AG08395 (cell line): ENCODE results near the gene C9orf43.
A peak's percentile ranks its signal among the peaks of the same experiment; 100 is the strongest.
"Not testable (repeated sequence)": the region's sequence is repeated elsewhere in the genome, so short reads cannot be mapped to it uniquely, and the experiment has no call there.

Experiments used
- DNase-seq: peaks from one replicate; pipeline ENCODE4 v3.0.0; 2012; ENCODE audit warnings: mixed read lengths, low spot score

Gene C9orf43

GRCh38 chr9:113410207-113410864, at the start of gene C9orf43, which contains the start of gene POLE3:
Gene C9orf43 (plus strand): TSS chr9:113410747. CDS start chr9:113413494, 2,747 bp downstream.
Gene POLE3 (minus strand): TSS chr9:113410675. CDS start chr9:113410293, 382 bp downstream.
- peak; percentile 96 for DNase-seq

GRCh38 chr9:113361304-113362018, 49.1 kb upstream of the C9orf43 start:
- DNase-seq: peak; percentile 38

- DNase-seq: no peak
These were observed 47.2 kb upstream of the C9orf43 start for GRCh38 chr9:113363336-113363735.

DNA sequence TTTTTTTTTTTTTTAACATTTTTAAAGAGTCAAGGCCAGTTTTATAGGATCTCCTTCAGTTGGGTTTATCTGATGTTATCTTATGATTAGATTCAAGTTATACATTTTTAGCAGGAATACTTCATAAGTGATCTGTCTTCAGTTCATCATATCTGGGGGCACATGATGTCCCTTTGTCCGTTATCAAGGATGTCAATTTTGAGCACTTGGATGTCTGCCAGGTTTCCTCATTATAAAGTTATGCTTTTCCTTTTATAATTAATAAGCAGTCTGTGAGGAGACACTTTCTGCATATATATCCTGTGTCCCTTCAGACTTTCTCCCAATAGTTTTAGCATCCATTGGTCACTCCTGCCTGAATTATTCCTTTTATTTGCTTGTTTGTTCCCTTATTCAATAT, 45.6 kb upstream of the C9orf43 start:
- no peak for DNase-seq

GRCh38 chr9:113365652-113366051, 44.9 kb upstream of the C9orf43 start:
- not testable (repeated sequence) for DNase-seq

DNA sequence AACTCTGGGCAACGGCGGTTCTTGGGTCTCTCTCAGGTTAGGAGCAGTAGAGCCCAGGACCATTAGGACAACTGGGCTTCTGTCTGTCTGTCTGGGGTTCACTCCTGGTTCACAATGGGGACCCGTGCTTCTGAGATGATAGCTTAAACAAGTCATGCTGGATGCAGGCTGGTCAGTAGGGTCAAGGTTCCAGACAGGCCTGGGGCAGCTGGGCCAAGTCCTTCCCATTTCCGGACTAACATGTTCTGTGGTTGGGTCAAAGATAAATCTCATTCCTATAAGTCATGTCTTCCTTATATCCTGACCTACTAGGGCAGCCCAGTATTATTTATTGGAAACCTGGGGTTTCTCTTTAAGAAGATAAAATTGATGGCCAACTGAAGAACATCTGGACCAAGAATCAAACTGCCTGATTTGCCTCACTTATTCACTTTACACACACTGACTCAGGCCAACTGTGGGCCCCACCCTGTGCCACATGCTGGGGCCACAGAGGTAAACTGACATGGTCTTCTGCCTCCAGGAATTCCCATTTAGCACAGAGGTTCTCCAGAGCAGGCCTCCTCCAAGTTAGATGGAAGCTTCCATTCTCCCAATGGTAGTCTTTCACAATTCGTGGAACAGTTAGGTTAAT, 42.1 kb upstream of the C9orf43 start:
- DNase-seq: no peak

DNA sequence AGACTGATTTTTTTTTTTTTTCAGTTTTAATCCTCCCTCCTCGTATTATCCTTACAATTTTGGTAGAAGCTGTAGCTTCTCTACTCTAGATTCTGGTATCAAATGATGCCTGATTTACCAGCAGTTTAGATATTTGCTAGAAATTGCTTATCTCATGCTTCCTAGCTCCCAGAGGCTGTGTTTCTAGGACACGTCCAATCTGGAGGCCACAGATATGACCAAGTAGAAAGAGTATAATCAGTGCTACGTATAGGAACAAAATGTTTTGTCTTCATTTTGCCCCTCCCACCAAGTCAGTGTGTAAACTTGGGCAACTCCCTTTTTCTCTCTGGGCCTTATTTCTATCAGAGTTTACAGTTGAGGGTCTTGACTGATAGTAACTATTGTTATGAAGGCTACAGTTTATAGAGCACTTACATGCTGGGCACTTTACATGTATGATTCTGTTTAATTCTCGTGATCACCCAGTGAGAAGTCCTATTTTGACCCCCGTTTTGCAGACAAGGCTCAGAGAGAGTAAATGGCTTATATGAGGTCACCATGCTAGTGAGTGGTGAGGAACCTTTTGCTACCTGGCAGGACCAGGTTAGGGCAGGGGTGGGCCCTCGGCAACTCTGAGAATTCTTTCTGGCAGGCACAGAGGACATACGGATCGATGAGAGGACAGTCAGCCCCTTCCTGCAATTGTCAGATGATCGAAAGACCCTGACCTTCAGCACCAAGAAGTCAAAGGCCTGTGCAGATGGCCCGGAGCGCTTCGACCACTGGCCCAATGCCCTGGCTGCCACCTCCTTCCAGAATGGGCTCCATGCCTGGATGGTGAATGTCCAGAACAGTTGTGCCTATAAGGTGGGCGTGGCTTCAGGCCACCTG, 41.3 kb upstream of the C9orf43 start:
- DNase-seq: no peak

GRCh38 chr9:113369855-113370140, 40.7 kb upstream of the C9orf43 start:
- DNase-seq: no peak

DNA sequence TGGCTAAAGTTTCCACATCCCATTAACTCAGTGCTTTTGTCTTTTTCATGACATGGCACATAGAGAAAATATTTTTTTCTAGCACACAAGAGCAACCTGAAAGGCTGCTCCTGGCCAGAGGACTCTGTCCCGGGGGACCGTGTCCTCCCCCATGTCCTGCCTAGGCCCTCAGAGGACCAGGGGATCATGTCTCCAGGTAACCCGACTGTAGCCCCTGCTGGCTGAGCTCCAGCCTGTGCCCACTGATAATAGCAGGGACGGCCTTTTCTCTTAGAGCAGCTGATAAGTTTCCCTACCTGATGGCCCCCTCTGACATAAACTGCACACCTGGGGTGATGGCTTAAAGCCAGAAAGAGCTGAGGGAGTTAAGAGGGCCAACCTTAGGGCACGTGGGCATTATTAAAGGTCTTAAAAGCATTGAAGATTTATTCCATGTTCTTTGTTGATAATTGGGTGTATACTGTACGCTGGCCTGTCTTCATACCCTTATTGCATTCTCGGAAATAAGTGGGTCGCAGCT, 39.7 kb upstream of the C9orf43 start:
- no peak for DNase-seq

DNA sequence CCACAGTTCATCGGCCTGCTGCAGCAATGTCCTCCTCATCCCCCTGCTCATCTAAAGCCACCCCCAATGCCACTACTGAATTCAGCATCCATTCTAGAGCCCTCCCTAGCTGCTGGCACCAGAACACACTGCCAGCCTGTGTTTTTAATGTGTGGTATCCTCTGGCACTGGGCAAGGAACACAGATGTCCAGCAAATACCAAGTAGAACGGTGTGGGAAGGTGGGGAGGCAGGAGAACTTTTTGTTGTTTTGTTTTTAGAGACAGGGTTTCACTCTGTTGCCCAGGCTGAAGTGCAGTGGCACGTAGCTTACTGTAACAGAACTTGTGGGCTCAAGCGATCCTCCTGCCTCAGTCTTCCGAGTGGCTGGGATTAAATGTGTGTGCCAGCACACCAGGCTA, 38.5 kb upstream of the C9orf43 start:
- no peak for DNase-seq

DNA sequence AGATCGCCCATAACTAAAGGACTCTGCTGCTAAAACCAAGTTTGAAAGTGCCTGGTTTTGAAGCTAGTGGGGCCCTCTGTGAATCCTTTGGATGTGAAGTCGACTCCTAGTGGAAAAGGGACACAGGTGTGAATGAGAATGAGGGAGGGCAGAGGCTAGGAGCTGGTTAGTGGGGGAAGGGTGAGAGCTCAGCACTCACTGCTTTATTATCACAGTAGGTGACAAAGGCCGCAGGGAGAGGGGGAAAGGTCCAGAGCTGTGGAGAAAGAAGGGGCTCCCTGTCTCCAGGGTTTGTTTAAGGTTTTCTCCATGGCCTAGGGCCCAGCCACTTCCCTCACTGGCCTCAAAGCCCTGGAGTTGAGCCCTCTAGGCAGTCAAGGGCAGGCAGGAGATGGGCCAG, 37.3 kb upstream of the C9orf43 start:
- DNase-seq: no peak

DNA sequence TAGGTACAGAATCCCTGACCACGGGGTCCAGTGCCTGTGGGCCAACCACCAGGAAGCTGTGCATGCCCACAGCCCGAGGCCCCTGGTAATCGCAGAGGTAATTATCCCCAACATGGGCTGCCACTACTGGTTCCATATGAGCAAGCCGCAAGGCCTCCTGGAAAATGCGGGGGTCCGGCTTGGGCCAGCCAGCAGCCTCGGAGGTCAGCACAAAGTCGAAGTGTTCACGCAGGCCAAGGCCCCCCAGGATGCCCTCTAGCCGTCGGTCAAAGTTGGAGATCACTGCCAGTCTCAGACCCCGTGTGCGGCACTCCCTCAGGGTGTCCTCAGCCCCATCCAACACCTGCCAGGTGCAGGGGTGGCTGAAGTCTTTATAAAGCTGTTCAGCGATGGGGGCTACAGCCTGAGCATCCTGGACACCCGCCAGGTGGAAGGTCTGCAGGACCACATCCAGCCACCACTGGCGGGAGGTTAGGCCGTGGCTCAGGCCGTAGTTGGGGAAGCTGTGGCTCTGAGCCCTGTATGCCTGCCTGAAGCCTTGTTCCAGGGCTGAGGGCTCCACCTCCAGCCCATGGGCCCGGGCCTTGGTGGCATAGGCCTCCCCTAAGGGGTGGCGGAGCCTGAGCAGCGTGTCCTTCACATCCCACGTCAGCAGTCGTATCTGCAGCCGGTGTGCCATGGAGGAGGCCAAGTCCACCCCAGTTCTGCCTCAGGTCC, 36.7 kb upstream of the C9orf43 start:
- no peak for DNase-seq

DNA sequence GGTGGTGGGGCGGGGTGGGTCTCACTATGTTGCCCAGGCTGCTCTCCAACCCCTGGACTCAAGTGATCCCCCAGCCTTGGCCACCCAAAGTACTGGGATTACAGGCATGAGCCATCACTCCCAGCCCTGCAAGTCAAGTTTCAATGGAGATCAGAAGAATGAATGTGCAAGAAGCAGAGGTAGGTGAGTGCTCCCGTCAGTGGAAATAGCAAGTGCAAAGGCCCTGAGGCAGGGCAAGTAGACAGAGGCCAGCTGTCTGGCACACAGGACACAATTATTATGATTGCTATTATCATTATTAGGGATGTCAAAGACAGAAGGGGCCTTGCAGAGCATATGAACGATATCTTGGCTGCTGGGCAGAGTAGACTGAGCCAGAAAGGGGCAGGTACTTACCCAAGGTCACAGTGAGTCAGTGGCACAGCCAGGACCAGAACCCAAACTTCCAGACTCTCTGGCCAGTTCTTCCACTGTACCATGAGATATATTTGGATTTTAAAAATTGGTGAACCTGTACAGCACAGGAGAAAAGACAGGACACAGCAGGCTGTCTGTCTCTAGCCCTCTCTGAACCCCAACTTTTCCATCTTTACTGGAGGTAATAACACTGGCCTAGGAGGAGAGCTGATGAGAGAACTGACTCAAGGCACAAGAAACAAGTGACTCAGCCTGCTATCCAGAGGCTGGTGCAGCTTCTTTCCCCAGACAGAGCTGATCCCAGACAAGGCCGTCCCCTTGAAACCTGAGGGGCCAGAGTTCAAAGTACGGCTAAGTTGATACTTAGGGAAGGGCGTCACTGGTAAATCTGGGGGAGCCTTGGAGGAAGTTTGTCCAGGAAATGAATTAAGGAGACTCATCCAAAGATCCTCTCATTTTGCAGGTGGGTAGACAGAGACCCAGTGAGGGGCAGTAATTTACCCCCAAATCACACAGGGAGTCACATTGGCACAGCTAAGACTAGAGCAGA, 35.2 kb upstream of the C9orf43 start:
- DNase-seq: no peak

DNA sequence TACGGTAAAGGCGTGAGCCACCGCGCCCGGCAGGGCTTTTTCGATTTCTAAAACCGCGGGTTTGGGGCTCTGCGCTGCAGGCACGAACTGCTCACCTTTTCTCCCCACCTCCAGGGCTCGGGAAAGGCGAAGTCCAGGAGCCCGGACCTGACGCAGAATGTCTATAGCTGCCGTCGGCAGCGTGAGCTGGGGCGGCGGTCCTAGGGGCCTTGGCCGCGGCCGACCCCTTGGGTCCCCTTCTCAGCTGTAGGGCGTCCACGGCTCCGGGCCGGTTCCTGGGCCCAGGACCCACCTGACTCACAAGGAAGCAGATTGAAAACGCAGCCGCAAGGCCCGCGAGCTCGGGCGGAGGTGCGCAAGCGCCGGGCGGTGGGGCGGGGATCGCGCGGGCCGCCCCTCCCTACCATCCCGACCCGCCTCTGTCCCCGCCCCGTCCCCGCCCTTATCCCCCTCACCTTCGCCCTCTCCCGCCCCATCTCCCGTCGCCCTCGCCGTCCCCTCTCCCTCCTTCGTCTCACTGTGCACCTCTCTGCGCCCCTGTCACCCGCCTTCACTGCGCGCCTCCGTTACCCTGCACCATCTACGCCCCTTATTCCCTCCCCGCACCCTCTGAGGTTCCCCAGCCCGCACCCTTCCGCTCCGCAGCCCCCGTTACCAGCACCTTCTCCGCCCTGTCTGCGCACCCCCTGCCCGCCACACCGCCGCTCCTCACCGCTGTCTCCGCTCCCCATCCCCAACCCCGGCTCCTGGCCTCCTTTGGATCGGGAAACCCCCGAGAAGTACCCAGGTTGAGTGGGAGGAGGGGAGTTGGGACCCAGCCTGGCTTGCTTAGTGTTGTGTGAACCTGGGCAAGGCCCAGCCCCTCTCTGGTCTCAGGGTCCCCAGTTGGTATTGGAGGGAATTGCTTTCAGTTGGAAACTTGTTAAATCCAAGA, 33.6 kb upstream of the C9orf43 start, which contains the start of gene HDHD3:
TSS of gene HDHD3 (minus strand) at position 353 of the 934 bp plus-strand sequence. CDS start 2,632 bp downstream, outside the sequence.
- peak; percentile 90 for DNase-seq

DNA sequence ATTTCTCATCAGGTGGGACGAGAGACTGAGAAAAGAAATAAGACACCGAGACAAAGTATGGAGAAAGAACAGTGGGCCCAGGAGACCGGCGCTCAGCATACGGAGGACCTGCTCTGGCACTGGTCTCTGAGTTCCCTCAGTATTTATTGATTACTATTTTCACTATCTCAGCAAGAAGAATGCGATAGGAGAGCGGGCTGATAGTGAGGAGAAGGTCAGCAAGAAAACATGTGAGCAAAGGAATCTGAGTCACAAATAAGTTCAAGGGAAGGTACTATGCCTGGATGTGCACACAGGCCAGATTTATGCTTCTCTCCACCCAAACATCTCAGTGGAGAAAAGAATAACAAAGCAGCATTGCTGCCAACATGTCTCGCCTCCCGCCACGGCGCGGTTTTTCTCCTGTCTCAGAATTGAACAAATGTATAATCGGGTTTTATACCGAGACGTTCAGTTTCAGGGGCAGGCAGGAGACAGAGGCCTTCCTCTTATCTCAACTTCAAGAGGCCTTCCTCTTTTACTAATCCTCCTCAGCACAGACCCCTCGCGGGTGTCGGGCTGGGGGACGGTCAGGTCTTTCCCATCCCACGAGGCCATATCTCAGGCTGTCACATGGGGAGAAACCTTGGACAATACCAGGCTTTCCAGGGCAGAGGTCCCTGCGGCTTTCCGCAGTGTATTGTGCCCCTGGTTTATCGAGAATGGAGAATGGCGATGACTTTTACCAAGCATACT, 31.3 kb upstream of the C9orf43 start:
- DNase-seq: not testable (repeated sequence)

- DNase-seq: not testable (repeated sequence)
These were observed 30.7 kb upstream of the C9orf43 start for GRCh38 chr9:113379829-113380210.

- DNase-seq: no peak
These were observed 29.6 kb upstream of the C9orf43 start for GRCh38 chr9:113380869-113381378.

GRCh38 chr9:113381441-113381840, 29.1 kb upstream of the C9orf43 start:
- DNase-seq: not testable (repeated sequence)
